Measurements from ENCODE around the gene SCYL3.
A peak's percentile ranks its signal among the peaks of the same experiment; 100 is the strongest.
"Not testable (repeated sequence)": the region's sequence is repeated elsewhere in the genome, so short reads cannot be mapped to it uniquely, and the experiment has no call there.

The SCYL3 gene

DNA sequence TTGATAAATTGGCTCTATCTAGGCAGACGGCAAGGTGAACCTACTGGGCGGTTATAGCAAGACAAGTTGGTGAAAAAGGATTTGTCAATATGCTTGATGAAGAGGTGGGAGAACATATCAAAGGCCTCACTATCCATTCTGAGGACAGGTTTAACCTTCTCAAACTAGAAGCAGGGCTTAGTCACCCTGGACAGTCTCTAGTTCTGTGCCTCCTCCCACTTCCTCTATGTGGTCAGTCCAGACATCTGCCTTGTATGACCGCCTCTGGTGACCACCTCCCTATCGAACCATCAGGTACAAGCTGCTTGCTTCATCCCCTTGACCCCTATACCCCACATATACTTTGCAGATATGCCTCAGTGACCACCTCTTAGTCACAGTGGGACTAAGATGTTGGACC is 2.3 kb upstream of the SCYL3 start:
- no peak for DNase-seq

DNA sequence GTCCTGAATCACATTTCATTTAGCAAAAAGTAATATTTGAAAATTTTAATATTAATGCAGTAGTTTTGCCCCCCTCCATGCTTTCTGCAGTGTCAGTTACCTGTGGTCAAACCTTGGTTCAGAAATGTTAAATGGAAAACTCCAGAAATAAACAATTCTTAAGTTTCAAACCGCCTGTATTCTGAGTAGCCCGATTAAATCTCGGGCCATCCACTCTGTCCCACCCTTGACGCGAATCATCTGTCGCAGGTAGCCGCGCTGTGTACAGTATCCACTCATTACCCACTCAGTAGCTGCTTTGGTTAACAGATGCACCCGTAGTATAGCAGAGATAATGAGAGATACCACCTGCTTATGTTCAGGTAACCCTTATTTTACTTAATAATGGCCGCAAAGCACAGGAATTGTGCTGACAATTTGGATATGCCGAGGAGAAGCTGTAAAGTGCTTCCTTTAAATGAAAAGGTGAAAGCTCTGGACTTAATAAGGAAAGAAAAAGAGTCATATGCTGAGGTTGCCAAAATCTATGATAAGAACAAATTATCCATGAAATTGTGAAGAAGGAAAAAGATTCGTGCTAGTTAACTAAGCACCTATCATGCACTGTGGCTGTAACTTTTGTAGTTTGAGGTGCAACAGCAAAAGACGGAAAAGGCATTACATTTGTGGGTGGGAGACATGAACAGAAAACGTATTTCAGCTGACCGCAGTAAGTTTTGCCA is 889 bp upstream of the SCYL3 start:
- no peak for DNase-seq

GRCh38 chr1:169892927-169893644 is 610 bp downstream of the SCYL3 start:
- DNase-seq: peak; percentile 43

- no peak for DNase-seq
Measured at GRCh38 chr1:169892176-169892926, 1.3 kb downstream of the SCYL3 start.

DNA sequence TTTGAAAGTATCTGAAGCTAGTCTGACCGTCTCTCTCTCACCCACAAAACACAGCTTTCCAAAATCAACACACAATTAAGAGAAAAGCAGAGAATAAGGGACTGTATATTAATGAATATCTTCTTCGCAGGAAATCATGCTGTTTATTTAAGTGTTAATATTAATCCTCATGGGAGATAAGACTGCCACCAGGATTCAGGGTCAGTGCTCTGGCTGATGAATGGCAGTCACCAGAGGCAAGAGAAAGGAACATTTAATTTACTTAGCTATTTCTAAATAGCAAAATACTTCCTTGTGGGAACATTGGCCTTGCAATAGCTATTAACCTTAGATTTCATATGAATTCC is 2.2 kb downstream of the SCYL3 start:
- no peak for DNase-seq

DNA sequence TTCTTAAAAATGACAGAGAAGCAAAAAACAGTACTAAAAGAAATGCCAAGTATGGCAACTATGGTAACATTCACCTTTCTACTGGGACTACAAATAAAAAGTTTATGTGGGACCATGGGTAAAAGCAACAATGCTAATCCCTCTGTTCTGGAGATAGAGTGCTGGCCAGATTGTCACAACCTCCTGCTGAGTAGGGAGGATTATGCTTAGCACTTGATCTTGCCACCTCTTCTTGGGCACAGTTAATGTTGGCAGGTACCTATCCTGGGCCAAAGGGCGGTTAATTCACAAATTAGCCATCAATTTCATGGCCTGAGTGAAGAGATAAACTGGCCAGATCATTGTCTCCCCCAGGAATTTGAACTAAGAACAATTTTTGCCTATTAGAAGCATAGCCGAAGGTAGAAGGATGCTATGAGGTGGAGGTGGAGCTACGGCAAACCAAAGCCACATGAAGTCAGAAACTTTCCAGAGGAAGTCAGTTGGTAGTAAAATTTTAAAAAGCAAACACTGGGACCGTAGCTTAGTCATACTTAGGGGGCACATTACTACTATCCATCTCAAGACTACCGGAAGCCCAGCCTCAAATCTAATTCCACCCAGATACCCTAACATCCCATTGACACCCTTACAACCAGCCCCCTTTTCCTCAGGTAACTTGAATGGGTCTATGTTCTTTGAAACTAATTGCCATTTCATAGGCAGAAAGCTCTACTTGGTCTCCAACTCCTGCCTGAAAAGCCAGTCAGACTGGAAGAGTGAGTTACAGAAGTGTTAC is 2.7 kb downstream of the SCYL3 start:
- DNase-seq: peak; percentile 47

GRCh38 chr1:169889871-169890270 is 3.8 kb downstream of the SCYL3 start:
- DNase-seq: no peak

DNA sequence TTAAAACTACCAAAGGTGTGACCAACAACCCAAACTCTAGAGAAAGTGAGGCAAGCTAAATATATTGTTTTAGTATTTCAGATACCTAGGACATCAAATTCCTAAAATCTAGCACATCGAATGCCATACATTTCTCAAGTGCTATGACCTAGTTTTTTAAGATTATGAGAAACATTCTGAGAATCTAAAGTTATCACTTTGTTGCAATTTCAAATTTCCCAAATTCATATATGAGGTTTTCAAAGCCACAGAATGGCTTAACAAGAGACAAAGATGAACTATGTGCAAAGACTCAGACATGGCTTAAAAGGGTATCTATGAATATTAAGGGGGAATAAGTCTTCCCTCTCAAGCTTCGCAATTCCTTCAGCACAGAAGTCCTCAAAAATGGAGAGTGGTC is 6.8 kb downstream of the SCYL3 start:
- DNase-seq: no peak

DNA sequence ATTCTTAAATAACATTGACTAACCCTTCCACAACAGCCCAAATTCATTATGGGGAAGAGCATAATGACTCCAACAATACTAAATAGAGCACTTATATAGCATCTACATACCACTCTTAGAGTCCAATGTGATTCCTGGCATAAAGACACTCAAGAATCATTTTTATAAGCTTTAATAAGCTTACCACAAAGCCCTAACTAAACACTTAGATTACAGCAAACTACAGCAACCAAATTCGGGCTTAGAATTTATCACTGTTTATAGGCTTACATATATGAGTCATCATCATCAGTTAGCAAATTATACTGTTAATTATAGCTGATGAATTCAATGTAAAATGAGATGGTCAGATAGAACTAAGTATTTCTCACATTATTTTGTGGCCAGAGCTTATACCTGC is 7.3 kb downstream of the SCYL3 start:
- no peak for DNase-seq

- DNase-seq: no peak
Measured at GRCh38 chr1:169885207-169885606, 8.5 kb downstream of the SCYL3 start.

DNA sequence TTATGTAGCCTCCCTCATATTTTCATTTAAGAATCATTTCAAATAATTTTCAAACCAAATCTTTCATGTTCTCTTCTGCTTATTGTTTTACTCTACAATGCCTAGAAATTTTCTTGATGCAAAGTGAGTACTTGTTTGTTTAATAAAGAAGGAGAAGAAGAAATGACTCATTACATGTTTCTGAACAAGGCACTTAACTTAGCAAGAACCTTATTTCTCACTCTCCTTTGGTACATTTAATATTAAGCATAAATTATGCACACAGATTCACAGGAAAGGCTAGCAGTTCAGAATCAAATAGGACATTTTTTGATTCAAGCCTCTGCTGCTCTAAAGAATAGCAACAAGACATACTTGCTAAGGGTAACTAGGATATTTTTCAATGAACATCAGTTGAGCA is 9.1 kb downstream of the SCYL3 start:
- no peak for DNase-seq

DNA sequence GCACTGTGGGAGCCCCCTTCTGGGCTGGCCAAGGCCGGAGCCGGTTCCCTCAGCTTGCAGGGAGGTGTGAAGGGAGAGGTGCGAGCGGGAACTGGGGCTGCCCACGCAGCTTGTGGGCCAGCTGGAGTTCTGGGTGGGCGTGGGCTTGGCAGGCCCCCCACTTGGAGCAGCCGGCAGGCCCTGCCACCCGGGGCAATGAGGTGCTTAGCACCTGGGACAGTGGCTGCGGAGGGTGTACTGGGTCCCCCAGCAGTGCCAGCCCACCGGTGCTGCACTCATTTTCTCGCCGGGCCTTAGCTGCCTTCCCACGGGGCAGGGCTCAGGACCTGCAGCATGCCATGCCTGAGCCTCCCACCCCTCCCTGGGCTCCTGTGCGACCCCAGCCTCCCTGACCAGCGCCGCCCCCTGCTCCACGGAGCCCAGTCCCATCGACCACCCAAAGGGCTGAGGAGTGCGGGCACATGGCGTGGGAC is 11.6 kb downstream of the SCYL3 start:
- no peak for DNase-seq

DNA sequence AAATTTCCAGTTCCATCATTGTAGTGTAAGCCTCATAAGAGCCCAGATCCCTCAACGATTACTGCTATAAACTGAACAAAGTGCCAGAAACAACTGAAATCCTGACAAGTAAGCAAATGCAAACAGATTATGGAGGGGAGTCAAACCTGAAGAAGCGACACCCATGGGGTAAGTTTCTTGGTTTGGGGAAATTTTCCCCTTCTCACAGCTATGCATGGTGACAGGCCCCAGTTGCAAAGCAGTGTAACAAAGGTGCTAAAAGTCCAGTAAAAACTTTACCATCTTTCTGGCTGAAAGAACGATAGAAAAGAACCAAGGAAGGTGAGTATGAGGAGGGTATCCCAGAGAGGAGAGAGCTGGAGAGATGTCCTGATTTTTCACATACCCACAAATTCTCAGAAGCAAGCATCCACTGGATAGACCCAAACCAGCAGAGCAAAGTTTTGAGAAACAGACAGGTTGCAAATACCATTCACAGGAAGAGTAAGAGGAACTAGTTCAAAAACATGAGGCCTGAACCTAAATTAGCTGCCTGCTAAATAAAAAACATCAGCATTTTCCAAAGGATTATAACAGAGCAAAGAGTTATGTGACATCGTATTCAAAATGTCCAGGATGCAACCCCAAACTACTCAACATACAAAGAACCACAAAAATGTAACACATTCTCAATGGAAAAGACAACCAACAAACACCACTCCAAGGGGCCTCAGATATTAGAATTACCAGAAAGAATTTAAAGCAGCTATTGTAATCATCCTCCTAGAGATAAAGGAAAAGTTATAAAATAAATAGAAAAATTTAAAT is 14.5 kb downstream of the SCYL3 start:
- no peak for DNase-seq

- DNase-seq: no peak
Measured at GRCh38 chr1:169878498-169878897, 15.2 kb downstream of the SCYL3 start.

- no peak for DNase-seq
Measured at GRCh38 chr1:169877800-169878491, 15.8 kb downstream of the SCYL3 start.

GRCh38 chr1:169874229-169874628 is 19.5 kb downstream of the SCYL3 start:
- DNase-seq: no peak

- no peak for DNase-seq
Measured at GRCh38 chr1:169873582-169874199, 20.0 kb downstream of the SCYL3 start.

GRCh38 chr1:169872906-169873305 is 20.8 kb downstream of the SCYL3 start:
- no peak for DNase-seq

DNA sequence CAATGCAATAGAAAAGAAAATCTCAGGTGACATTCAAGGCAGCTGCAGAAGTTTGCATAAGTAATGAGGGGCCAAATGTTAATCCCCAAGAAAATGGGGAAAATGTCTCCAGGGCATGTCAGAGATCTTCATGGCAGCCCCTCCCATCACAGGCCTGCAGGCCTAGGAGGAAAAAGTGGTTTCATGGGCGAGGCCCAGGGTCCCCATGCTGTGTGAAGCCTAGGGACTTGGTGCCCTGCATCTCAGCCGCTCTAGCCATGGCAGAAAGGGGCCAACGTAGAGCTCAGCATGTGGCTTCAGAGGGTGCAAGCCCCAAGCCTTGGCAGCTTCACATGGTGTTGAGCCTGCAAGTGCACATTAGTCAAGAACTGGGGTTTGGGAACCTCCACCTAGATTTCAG is 21.7 kb downstream of the SCYL3 start:
- DNase-seq: not testable (repeated sequence)

- DNase-seq: no peak
Measured at GRCh38 chr1:169869426-169869825, 24.3 kb downstream of the SCYL3 start.

DNA sequence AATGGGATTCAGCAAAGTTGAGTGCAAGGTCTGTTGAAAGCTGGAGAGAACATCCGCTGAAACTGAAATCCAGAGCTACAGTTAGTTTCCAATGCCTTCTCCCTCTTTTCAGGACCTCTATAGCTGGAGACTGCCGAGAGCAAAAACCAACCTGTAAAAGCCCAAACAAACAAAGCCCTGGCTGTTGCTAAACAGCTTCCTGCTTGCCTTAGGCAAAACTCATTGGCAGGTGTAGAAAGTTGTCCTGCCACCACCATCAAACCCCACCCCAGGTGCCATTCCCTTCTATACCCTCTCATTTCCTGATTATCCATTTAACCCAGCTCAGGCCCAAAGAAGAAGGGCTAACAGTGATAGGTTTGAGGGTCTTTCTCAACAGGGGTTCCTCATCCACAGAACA is 24.7 kb downstream of the SCYL3 start:
- DNase-seq: no peak
